ENCODE results near the gene P2RX6. TPM values are rescaled to one million over a fixed set of nuclear protein-coding genes. Genes with fewer than 3 reads are reported as not detected.

P2RX6 gene
- total RNA-seq, 2 experiments from 2014 or later: 0.50 to 0.63 TPM

DNA sequence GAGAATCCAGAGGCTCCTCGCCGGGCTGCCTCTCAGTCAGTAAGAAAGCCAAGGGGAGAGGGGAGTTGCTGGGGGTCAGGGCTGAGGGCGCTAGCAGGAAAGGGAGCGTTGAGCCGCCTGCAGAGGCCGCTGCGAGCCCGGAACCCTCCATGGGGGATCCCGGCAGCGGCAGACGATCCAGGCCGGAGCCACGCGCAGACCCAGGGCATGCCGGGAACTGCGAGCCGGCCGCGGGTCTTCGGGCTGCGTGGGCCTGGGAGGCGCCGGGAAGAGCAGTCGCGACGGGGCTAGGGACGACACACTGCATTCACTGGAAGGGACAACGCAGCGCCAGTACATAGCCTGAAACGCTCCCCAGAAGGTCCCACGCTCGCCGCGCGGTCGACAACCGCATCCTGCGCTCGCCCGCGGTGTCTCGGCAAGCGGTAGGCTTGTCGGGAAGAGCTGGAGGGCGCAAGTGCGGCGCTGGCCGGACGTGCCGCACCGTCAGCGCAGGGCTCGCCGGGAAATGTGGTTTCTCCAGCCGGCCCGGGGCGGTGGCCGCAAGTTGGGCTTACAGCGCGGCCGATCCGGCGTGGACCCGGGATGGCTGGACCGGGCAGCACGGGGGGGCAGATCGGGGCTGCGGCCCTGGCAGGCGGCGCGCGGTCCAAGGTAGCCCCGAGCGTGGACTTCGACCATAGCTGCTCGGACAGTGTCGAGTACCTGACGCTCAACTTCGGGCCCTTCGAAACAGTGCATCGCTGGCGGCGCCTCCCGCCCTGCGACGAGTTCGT, 33.0 kb upstream of the P2RX6 start, which contains the start of gene LZTR1:
LZTR1 (plus strand) TSS at position 511 of the 776 bp plus-strand sequence; CDS start at position 586, 75 bp downstream.
- CTCF ChIA-PET: interaction anchor here (0.6 to 2.1 kb wide), 10 partner anchors 9 to 178 kb away, joined by 3 to 6 read pairs (median 3); partner anchors contain the start of gene AIFM3
- H3K9me3 Mint-ChIP-seq (ENCODE audit: insufficient read depth): peaks cover 11% of the 10 kb centered on the region
- DNase-seq (peak; percentile 80), ATAC-seq (peak; percentile 80)
- peaks cover 38% of the 10 kb centered on the region for H3K4me1 Mint-ChIP-seq (ENCODE audit: low read depth)
- H3K27ac Mint-ChIP-seq: peak within 1 kb of the TSS; percentile 95
- peaks cover 17% of the 10 kb centered on the region for H3K36me3 Mint-ChIP-seq (ENCODE audit: low read depth)
- peaks cover 2% of the 10 kb centered on the region for H3K27me3 Mint-ChIP-seq (ENCODE audit: low read depth)
- peak within 1 kb of the TSS; percentile 93 for H3K4me3 Mint-ChIP-seq
- POLR2A ChIA-PET: interaction anchor here (0.6 to 4.2 kb wide), 4 partner anchors 14 to 33 kb away, joined by 3 to 17 read pairs (median 5); partner anchors contain the start of gene THAP7

DNA sequence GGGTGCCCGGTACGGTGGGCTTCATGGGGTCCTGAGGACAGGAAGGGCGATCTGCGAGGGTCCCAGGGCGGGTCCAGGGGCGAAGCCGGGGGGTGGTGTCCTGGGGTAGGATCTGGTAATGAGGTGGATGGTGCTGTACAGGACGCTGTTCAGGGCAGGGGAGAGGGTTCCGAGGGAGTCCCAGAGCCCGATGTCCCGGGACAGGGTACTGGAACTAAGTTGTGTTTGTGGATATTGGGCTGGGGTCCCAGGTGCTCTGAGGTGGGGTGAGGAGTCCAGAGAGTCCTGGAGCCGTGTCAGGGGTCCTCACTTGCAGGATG, 32.4 kb upstream of the P2RX6 start:
- peaks cover 38% of the 10 kb centered on the region for H3K4me1 Mint-ChIP-seq (ENCODE audit: low read depth)

DNA sequence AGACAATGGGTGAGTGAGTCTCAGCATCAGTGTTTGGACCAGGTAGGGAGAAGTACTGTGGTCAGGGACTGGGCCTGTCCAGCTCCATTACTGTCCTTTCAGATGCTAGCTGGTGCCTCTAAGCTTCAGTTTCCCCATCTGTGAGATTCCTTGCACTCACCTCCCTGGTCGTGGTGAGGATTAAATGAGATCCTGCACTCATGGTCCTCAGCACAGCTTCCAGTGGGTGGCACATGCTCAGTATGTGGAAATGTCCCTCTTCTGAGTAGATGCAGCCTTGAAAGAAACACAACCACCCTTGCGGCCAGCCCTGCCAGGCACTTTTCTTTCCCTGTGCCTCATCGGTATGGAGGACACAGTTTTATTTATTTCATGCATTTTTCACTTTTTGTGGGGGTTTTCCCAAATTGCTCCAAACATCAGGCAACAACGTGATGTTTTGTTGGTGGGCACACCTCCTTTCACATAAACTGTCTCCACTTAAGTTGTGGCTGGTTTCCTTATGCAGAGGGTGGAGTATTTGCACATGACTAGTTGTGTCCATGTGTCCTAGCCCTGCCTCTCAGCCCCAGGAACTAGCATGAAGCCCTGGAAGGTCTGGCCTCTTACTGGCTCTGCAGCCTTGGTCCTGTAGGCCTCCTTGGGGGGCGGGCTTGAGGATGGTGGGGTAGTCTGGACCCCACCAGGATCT, 31.7 kb upstream of the P2RX6 start:
- H3K9me3 Mint-ChIP-seq (ENCODE audit: insufficient read depth): peaks cover 11% of the 10 kb centered on the region
- H3K4me3 Mint-ChIP-seq: peak overlapping the region; percentile 93
- ChIA-PET CTCF (interaction anchor here (1.0 to 2.1 kb wide), 6 partner anchors 10 to 179 kb away, joined by 3 to 6 read pairs (median 3); no protein-coding TSS in a partner anchor), POLR2A (interaction anchor here (0.8 to 4.2 kb wide), 3 partner anchors 16 to 62 kb away, joined by 3 to 17 read pairs (median 7); partner anchors contain the start of gene THAP7)
- H3K36me3 Mint-ChIP-seq (ENCODE audit: low read depth): peaks cover 22% of the 10 kb centered on the region
- H3K27ac Mint-ChIP-seq: peak overlapping the region; percentile 95
- H3K27me3 Mint-ChIP-seq (ENCODE audit: low read depth): peaks cover 2% of the 10 kb centered on the region
- ATAC-seq (no peak), DNase-seq (no peak)
- H3K4me1 Mint-ChIP-seq (ENCODE audit: low read depth): peaks cover 38% of the 10 kb centered on the region

More for the DNA sequence above, 32.4 kb upstream of the P2RX6 start:
- Mint-ChIP-seq H3K9me3 (ENCODE audit: insufficient read depth) (peaks cover 11% of the 10 kb centered on the region), H3K36me3 (ENCODE audit: low read depth) (peaks cover 17% of the 10 kb centered on the region), H3K27ac (peak overlapping the region; percentile 95), H3K27me3 (ENCODE audit: low read depth) (peaks cover 2% of the 10 kb centered on the region), H3K4me3 (peak overlapping the region; percentile 93)
- DNase-seq (no peak), ATAC-seq (peak; percentile 11)
- POLR2A ChIA-PET: interaction anchor here (0.6 to 4.2 kb wide), 5 partner anchors 14 to 62 kb away, joined by 3 to 17 read pairs (median 3); partner anchors contain the start of gene THAP7
- CTCF ChIA-PET: interaction anchor here (0.6 to 2.1 kb wide), 11 partner anchors 10 to 178 kb away, joined by 3 to 6 read pairs (median 3); partner anchors contain the start of gene AIFM3

DNA sequence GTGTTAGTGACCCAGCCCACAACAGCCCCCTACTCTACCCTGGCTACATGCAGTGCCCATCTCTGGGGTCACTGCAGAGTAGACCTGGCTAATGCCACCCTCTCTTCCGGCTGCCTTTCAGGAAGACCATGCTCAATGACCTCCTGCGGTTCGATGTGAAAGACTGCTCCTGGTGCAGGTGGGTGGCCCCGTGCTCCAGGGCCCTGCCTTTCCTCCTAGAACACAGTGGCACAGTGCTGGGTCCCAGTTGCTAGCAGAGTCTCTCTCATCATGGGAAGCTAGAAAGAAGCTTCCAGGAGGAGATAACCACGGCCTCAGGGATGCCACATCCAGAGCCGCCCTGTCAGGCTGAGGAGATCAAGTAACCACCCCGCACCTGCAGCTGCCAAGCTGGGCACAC, 29.2 kb upstream of the P2RX6 start:
- peaks cover 19% of the 10 kb centered on the region for H3K36me3 Mint-ChIP-seq (ENCODE audit: low read depth)
- H3K27ac Mint-ChIP-seq: no peak overlapping the region
- no peak for DNase-seq
- ATAC-seq: no peak
- H3K27me3 Mint-ChIP-seq (ENCODE audit: low read depth): no peaks in the 10 kb centered on the region
- H3K4me3 Mint-ChIP-seq: no peak overlapping the region
- no peaks in the 10 kb centered on the region for H3K9me3 Mint-ChIP-seq (ENCODE audit: insufficient read depth)
- POLR2A ChIA-PET: no interaction called here
- CTCF ChIA-PET: no interaction called here
- peaks cover 37% of the 10 kb centered on the region for H3K4me1 Mint-ChIP-seq (ENCODE audit: low read depth)

DNA sequence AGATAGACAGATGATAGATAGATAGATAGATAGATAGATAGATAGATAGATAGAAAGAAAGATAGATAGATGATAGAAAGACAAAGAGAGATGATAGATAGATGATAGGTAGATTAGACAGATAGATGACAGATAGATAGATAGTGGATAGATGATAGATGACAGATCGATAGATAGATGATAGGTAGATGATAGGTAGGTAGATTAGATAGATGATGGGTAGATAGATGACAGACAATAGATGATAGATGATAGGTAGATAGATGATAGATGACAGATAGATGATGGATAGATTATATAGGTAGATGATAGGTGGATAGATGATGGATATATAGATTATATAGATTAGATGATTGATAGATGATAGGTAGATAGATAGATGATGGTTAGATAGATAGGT, 28.6 kb upstream of the P2RX6 start:
- POLR2A ChIA-PET: no interaction called here
- peaks cover 31% of the 10 kb centered on the region for H3K4me1 Mint-ChIP-seq (ENCODE audit: low read depth)
- no peak overlapping the region for H3K4me3 Mint-ChIP-seq
- no peak for DNase-seq
- CTCF ChIA-PET: no interaction called here
- ATAC-seq: no peak
- H3K9me3 Mint-ChIP-seq (ENCODE audit: insufficient read depth): no peaks in the 10 kb centered on the region
- no peaks in the 10 kb centered on the region for H3K27me3 Mint-ChIP-seq (ENCODE audit: low read depth)
- H3K27ac Mint-ChIP-seq: no peak overlapping the region
- H3K36me3 Mint-ChIP-seq (ENCODE audit: low read depth): peaks cover 19% of the 10 kb centered on the region

DNA sequence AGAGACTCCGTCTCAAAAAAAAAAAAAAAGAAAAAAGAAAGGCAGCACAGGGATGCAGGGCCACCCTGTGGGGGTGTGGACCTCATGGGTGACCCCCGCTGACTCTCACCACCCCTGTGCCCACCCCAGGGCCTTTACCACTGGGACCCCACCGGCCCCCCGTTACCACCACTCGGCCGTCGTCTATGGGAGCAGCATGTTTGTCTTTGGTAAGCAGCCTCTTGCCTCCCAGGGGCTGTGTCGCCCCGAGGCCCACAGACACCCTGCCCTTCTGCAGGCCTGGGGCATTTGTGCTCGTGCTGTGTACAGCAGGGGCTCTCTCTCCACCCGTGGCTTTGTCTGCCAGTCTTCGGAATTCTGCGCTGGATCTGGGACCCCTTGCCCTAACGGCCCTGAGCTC, 27.6 kb upstream of the P2RX6 start:
- Mint-ChIP-seq H3K27me3 (ENCODE audit: low read depth) (no peaks in the 10 kb centered on the region), H3K36me3 (ENCODE audit: low read depth) (peaks cover 19% of the 10 kb centered on the region), H3K9me3 (ENCODE audit: insufficient read depth) (no peaks in the 10 kb centered on the region), H3K4me3 (no peak overlapping the region), H3K4me1 (ENCODE audit: low read depth) (peaks cover 27% of the 10 kb centered on the region), H3K27ac (no peak overlapping the region)
- DNase-seq: no peak
- ChIA-PET POLR2A (interaction anchor here (0.7 kb wide), 1 partner anchor 13 kb away, joined by 4 read pairs; no protein-coding TSS in a partner anchor), CTCF (no interaction called here)
- ATAC-seq: no peak

DNA sequence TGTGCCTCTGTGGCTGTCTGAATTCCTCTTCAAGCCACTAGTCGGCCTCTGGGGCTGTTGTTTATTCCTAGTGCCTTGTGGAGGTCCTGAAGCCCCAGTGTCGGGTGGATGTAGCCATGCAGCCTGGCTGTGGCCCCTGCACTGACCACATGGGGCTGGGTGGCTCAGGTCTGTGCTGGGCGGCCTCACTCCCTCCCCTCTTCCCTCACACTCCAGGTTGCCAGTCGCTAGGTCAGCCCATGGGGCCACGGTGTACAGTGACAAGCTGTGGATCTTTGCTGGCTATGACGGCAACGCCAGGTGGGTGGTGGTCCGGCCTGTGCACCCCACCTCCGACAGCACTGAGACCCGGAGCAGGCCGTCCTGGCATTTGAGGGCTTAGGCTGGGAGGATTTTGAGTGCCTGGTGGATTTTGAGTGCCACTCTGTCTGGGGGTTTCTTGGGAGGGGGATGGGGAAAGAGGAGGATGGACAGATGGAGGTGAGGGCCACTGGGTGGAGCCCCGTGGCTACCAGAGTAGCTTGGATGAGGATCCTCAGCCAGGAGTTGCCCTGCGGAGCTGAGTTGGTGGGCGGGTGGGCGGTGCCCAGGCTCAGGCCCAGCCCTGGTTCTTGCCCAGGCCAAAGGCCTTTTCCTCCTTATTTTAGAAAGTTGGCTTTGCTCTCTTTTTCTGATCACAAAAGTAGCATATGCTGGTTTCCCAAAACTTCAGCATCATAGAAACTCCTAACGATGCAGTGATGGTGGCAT, 26.2 kb upstream of the P2RX6 start:
- Mint-ChIP-seq H3K36me3 (ENCODE audit: low read depth) (peaks cover 16% of the 10 kb centered on the region), H3K9me3 (ENCODE audit: insufficient read depth) (no peaks in the 10 kb centered on the region), H3K27ac (no peak overlapping the region), H3K4me1 (ENCODE audit: low read depth) (peaks cover 15% of the 10 kb centered on the region), H3K27me3 (ENCODE audit: low read depth) (no peaks in the 10 kb centered on the region), H3K4me3 (no peak overlapping the region)
- ATAC-seq (no peak), DNase-seq (no peak)
- CTCF ChIA-PET: no interaction called here
- POLR2A ChIA-PET: interaction anchor here (1.1 kb wide), 1 partner anchor 12 kb away, joined by 4 read pairs; no protein-coding TSS in a partner anchor

DNA sequence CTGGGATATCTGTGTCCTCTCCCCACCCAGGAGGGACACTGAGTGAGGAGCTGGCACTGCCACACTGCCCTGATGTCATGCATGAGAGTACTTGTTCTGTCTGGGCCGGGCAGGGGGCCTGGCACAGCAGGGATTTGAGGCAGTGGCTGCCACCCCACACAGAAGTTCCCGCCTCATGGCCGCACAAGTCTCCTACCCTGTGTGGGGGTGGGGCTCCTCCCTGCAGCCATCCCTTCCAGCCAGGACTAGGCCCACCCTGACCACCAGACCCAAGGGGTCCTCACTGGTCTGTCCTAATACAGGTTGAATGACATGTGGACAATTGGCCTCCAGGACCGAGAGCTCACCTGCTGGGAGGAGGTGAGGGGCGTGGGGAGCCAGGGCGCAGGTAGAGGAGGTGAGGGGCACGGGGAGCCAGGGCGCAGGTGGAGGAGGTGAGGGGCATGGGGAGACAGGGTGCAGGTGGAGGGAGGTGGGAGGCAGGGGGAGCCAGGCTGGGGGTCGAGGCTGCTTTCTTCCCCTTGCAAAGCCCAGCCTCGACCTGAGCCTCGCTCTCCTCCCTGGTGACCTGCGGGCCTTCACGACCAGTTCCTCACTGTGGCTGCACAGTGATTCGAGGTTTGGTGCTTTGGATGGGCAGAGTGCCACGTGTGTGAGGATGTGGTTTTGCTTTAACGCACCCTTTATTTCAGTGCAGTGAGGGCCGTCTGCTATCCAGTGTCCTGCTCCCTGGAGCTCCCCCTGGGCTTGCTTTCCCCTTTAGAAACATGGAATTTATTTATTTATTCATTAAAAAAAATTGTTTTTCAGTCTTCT, 25.4 kb upstream of the P2RX6 start:
- no peak for DNase-seq
- ATAC-seq: no peak
- H3K9me3 Mint-ChIP-seq (ENCODE audit: insufficient read depth): no peaks in the 10 kb centered on the region
- no peak overlapping the region for H3K27ac Mint-ChIP-seq
- H3K27me3 Mint-ChIP-seq (ENCODE audit: low read depth): no peaks in the 10 kb centered on the region
- no peak overlapping the region for H3K4me3 Mint-ChIP-seq
- POLR2A ChIA-PET: interaction anchor here (1.1 kb wide), 1 partner anchor 11 kb away, joined by 4 read pairs; no protein-coding TSS in a partner anchor
- H3K4me1 Mint-ChIP-seq (ENCODE audit: low read depth): peaks cover 10% of the 10 kb centered on the region
- H3K36me3 Mint-ChIP-seq (ENCODE audit: low read depth): peaks cover 9% of the 10 kb centered on the region
- CTCF ChIA-PET: no interaction called here

DNA sequence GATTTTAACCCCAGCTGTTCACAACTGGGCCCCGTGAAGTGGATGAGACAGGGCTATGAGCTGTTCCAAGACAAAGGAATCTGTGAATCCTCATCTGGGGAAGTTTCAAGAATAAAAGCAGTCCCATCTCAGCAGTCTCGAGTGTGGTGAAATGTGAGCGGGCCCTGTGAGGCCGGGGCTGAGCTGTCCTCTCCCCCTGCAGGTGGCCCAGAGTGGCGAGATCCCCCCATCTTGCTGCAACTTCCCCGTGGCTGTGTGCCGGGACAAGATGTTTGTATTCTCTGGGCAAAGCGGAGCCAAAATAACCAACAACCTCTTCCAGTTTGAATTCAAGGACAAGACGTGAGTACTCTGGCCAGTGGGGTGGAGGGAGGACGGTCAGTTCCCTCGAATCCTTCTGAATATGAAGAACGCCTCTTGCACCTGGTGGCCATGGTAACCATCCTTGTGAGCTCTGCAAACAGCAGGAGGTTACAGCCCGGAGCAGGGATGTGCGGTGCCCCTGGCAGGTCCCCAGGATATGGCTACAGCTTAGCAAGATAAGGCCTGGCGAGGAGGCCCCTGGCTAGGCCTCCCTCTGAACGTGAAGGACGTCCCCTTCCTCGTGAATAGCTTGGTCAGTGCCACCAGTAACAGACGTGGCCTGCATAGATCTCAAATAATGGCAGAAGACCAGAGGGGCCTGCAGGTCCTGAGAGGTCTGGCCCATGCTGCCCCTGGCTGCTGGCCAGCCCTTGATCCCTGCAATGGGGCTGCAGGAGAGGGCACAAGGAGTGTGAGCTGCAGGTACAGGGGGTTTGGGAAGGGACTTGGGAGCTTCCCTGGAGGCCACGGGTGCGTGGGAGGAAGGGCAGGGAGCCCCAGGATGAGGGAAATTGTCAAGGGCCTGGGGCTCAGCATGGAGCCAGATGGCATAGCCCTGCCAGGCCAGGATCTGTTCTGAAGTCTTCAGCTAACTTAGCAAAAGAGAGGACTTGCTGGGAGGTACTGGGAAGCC, 24.5 kb upstream of the P2RX6 start:
- DNase-seq (no peak), ATAC-seq (no peak)
- Mint-ChIP-seq H3K9me3 (ENCODE audit: insufficient read depth) (no peaks in the 10 kb centered on the region), H3K27me3 (ENCODE audit: low read depth) (no peaks in the 10 kb centered on the region), H3K4me1 (ENCODE audit: low read depth) (peaks cover 10% of the 10 kb centered on the region), H3K27ac (no peak overlapping the region), H3K36me3 (ENCODE audit: low read depth) (peaks cover 9% of the 10 kb centered on the region), H3K4me3 (no peak overlapping the region)
- ChIA-PET CTCF (interaction anchor here (1.2 kb wide), 1 partner anchor 12 kb away, joined by 3 read pairs; the partner anchor contains the start of gene THAP7), POLR2A (interaction anchor here (1.1 kb wide), 1 partner anchor 10 kb away, joined by 4 read pairs; no protein-coding TSS in a partner anchor)
